Measurements from ENCODE around the gene ROR1. TPM values are rescaled to one million over a fixed set of nuclear protein-coding genes. Genes with fewer than 3 reads are reported as not detected.

Gene ROR1
- total and polyA plus RNA-seq, 2 of the 4 experiments (the other 2 are of a cell fraction) = 4.4 to 10.0 TPM

GRCh38 chr1:63877021-63877767 lies 103.4 kb downstream of the ROR1 start:
- TF ChIP-seq RAD21 (IDR thresholded peaks at IDR 0.05; ENCODE audit: low read length) = no peak
- TF ChIP-seq BHLHE40 (IDR thresholded peaks at IDR 0.05; ENCODE audit: low read depth, low read length) = no peak
- TF ChIP-seq FOS (IDR thresholded peaks at IDR 0.05; ENCODE audit: low read depth, low read length) = no peak
- ChIA-PET CTCF (interaction anchor here (1.3 kb wide), 1 partner anchor 259 kb away, joined by 3 read pairs; no protein-coding TSS in a partner anchor), POLR2A (ENCODE audit: unreplicated experiment) (no interaction called here)
- peak overlapping the region; percentile 62; the same call in 1 of the 2 replicates for H2AK5ac ChIP-seq (ENCODE audit: low read depth, low read length)
- H3K23ac ChIP-seq (ENCODE audit: low read depth, low read length) = no peak overlapping the region
- H4K91ac ChIP-seq (ENCODE audit: insufficient read depth, low read depth, low read length) = no peak overlapping the region
- no peak overlapping the region for H2BK120ac ChIP-seq (ENCODE audit: low read depth, low read length)
- dilution Hi-C loops (cut with HindIII; ENCODE audit: low sequenced_read_pairs, unreplicated experiment) = no loop called here
- ATAC-seq (ENCODE audit: low read depth) (no peak), DNase-seq (no peak)
- H2AK9ac ChIP-seq (replicated peaks; ENCODE audit: low read depth, low read length, poor library complexity) = no peak overlapping the region
- H2BK20ac ChIP-seq (ENCODE audit: low read depth, low read length) = no peak overlapping the region
- no TSS peak for BruUV-seq (replicated peaks)
- H3K9me3 ChIP-seq (ENCODE audit: control insufficient read depth, insufficient read depth, low read length) = no peaks in the 10 kb centered on the region
- H3K9me1 ChIP-seq (ENCODE audit: insufficient read depth, low read length) = peaks cover 8% of the 10 kb centered on the region
- WGBS, 2 experiments (ENCODE audit: extremely low coverage in 2 of 2, insufficient read length in 1 of 2) = 80% methylated on average over 2 of the region's 8 CpGs; no CpG with 5 or more reads in 1 of the 2 experiments
- no peaks in the 10 kb centered on the region for H3K36me3 ChIP-seq (ENCODE audit: control insufficient read depth, insufficient read depth, low read length)
- H3K4me3 ChIP-seq (ENCODE audit: insufficient read depth, low read depth, low read length) = no peak overlapping the region
- H4K8ac ChIP-seq (ENCODE audit: low read depth in 2 of 2, low read length in 2 of 2) = no peak overlapping the region
- no peak overlapping the region for H3K27ac ChIP-seq (ENCODE audit: insufficient read depth, low read length)
- no peaks in the 10 kb centered on the region; the same call in 1 of the 2 replicates for H4K20me1 ChIP-seq (ENCODE audit: insufficient read depth, low read length)
- H3K27me3 ChIP-seq (ENCODE audit: control insufficient read depth, insufficient read depth, low read length) = no peaks in the 10 kb centered on the region
- no peak overlapping the region for H2BK5ac ChIP-seq (ENCODE audit: low read depth, low read length, poor library complexity, severe bottlenecking)
- intact Hi-C loops (cut with micrococcal nuclease) = no loop called here
- peaks cover 0 to 7% of the 10 kb centered on the region in 2 experiments; a peak in 1 of 4 replicates for H3K79me1 ChIP-seq (ENCODE audit: low read depth in 1 of 2, low read length in 2 of 2)
- in situ Hi-C loops (cut with MboI; ENCODE audit: low sequenced_read_pairs) = no loop called here
- H4K5ac ChIP-seq (ENCODE audit: low read depth, low read length) = no peak overlapping the region
- peak overlapping the region; percentile 71; the same call in 1 of the 2 replicates for H3K14ac ChIP-seq (replicated peaks; ENCODE audit: low read depth, low read length)
- peak overlapping the region; percentile 55; the same call in 1 of the 3 replicates for H2BK15ac ChIP-seq (ENCODE audit: low read depth, low read length)
- no peak overlapping the region for H2AFZ ChIP-seq (replicated peaks; ENCODE audit: low read length, poor library complexity)
- no peak overlapping the region for H3K4me2 ChIP-seq (ENCODE audit: low read depth, low read length)
- no peak overlapping the region for H3K9ac ChIP-seq (ENCODE audit: low read depth, low read length)
- peak overlapping the region; percentile 48; the same call in 1 of the 2 replicates for H3K4ac ChIP-seq (ENCODE audit: low read depth, low read length)
- no peak overlapping the region for H3K56ac ChIP-seq (ENCODE audit: extremely low read depth, insufficient read depth, low read length)
- peak overlapping the region; percentile 64; the same call in 1 of the 2 replicates for H3K18ac ChIP-seq (ENCODE audit: low read depth, low read length)
- peaks cover 24% of the 10 kb centered on the region for H3K4me1 ChIP-seq (ENCODE audit: control insufficient read depth, insufficient read depth, low read length)
